Measurements from ENCODE around the gene SPINK13. TPM values are rescaled to one million over a fixed set of nuclear protein-coding genes. Genes with fewer than 3 reads are reported as not detected.
"Not testable (repeated sequence)": the region's sequence is repeated elsewhere in the genome, so short reads cannot be mapped to it uniquely, and the experiment has no call there.

Gene SPINK13, protein sequence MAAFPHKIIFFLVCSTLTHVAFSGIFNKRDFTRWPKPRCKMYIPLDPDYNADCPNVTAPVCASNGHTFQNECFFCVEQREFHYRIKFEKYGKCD
- total RNA-seq (2014; rRNA removed; shearing (Covaris generic)) = not detected in 2 replicates

DNA sequence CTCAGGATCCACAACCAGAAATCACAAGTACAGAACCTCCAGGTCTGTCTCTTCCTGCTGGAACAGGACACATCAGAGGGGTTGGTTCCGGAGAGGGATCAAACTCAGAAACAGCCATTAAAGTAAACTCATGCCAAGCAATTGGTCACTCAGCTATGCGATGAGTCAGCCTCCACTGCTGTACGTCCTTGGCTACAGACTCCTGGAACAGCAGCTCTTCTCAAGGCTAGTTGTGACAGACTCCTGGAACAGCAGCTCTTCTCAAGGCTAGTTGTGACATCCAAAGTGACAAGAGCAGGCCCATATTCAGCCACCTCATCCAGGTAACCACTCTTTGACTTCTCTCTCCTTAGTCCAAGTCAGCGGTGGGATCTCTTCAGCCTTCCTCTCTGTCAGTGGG is at the start of gene SPINK13:
Gene SPINK13 (plus strand): TSS at position 229 of the 400 bp plus-strand sequence. CDS start 1,279 bp downstream, outside the sequence.
- Histone ChIP-seq H3K36me3 (no peaks in the 10 kb centered on the region), H3K9me3 (replicated peaks) (no peaks in the 10 kb centered on the region), H3K4me1 (replicated peaks) (no peaks in the 10 kb centered on the region), H3K4me3 (no peak within 1 kb of the TSS), H3K27ac (no peak within 1 kb of the TSS), H3K27me3 (replicated peaks) (no peaks in the 10 kb centered on the region)
- DNase-seq (ENCODE audit: low read depth in 1 of 2, low spot score in 2 of 2) = peak in 1 of 2 experiments; percentile 12

DNA sequence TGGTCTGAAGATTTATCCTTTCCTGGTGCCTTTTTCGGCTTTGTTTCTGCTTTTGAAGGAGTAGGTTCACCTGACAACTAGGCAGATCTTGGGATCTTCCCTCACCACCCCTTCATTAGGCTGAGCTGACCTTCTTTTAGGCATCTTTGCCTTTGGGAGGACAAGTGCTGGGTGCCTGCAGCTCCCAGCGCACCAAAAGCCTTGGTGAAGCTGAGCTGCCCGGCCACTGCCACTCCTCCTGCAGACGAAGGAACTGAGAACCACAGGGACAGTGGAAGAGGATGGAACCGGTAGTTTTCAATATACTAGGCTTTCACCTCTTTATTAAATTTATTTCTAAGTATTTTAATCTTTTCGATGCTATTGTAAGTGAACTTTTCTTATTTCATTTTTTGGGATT is 47.1 kb upstream of the SPINK13 start:
- Histone ChIP-seq H3K36me3 (no peaks in the 10 kb centered on the region), H3K9me3 (replicated peaks) (no peaks in the 10 kb centered on the region), H3K4me1 (replicated peaks) (no peaks in the 10 kb centered on the region), H3K27ac (no peak overlapping the region), H3K4me3 (no peak overlapping the region), H3K27me3 (replicated peaks) (no peaks in the 10 kb centered on the region)
- no peak for DNase-seq (ENCODE audit: low read depth in 1 of 2, low spot score in 2 of 2)

DNA sequence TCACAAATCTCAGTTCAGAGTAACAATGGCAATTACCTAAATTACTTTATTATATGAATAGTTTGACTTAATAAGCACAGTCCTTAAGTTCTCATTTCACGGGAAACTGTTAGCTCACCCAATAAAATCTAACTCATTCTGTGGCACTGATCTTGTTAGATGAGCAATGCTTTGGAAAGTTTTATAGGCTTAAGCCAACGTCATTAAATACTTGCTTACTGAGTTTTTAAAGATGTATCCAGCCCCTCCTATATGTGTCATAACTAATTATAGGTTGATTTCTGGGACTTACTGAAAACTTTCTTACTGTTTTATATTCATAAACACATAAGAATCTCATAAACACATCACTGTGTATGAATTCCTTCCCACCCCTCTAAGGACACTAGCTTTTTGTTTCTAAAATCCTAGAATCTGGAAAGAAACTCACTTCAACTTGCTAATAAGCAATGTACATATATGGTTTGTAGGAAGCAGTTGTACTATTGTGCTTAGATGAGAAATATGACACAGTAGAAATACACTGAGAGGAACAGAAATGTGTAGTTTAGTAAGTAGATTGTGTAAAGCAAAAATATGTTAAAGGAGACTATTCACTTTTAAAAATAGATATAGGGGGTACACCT is 44.4 kb upstream of the SPINK13 start:
- Histone ChIP-seq H3K4me3 (no peak overlapping the region), H3K9me3 (replicated peaks) (no peaks in the 10 kb centered on the region), H3K36me3 (no peaks in the 10 kb centered on the region), H3K27me3 (replicated peaks) (no peaks in the 10 kb centered on the region), H3K4me1 (replicated peaks) (no peaks in the 10 kb centered on the region), H3K27ac (no peak overlapping the region)
- no peak for DNase-seq (ENCODE audit: low read depth in 1 of 2, low spot score in 2 of 2)

DNA sequence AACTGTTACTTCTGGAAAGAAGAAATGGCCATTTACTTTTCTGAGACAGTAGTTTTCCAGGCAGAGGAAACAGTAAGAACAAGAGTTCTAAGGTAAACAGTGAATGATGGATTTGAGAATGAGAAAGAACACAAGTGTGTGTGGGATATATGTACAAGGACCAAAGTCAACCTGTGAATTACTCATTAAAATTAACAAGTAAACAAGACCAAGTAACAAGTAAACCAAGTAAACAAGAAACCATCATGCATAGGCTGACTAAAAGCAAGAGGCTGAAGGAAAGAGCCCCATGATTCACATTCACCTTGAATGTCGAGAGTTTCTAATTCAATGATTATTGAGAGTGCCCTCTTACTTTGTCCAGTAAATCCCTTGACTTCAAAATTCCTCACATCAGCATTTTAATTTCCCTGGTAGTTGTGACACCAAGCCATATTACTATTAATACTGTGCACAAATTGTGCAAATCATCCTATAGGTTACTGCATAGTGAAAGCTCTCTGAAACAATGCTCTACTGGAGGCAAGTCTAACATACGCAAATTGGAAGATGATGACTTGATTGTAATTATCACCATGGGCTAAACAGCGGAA is 40.1 kb upstream of the SPINK13 start:
- H3K4me3 ChIP-seq = no peak overlapping the region
- no peak overlapping the region for H3K27ac ChIP-seq
- H3K27me3 ChIP-seq (replicated peaks) = no peaks in the 10 kb centered on the region
- no peaks in the 10 kb centered on the region; the same call in 1 of the 2 replicates for H3K9me3 ChIP-seq (replicated peaks)
- no peaks in the 10 kb centered on the region for H3K4me1 ChIP-seq (replicated peaks)
- H3K36me3 ChIP-seq = no peaks in the 10 kb centered on the region
- no peak for DNase-seq (ENCODE audit: low read depth in 1 of 2, low spot score in 2 of 2)

DNA sequence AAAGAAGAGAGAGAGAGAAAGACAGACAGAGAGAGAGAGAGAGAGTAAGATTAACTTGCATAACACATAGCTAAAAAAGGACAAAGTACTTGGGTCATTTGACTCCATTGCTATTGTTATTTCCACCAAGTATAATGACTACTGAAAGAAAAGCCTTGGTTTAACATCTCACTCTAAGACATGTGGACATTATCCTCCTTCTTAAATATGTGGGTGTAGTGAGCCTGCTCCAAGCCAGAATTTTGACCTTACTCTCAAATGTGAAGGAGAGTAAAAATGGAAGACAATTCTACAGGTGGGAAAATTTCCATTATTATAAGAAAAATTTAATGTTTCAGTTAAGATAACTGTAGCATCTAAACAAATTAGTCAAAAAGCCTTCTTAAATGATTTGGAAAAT is 38.8 kb upstream of the SPINK13 start:
- DNase-seq (ENCODE audit: low read depth in 1 of 2, low spot score in 2 of 2) = no peak
- no peaks in the 10 kb centered on the region for H3K36me3 ChIP-seq
- H3K27ac ChIP-seq = no peak overlapping the region
- no peaks in the 10 kb centered on the region for H3K27me3 ChIP-seq (replicated peaks)
- H3K4me3 ChIP-seq = no peak overlapping the region
- H3K9me3 ChIP-seq (replicated peaks) = no peaks in the 10 kb centered on the region; the same call in 1 of the 2 replicates
- no peaks in the 10 kb centered on the region for H3K4me1 ChIP-seq (replicated peaks)

DNA sequence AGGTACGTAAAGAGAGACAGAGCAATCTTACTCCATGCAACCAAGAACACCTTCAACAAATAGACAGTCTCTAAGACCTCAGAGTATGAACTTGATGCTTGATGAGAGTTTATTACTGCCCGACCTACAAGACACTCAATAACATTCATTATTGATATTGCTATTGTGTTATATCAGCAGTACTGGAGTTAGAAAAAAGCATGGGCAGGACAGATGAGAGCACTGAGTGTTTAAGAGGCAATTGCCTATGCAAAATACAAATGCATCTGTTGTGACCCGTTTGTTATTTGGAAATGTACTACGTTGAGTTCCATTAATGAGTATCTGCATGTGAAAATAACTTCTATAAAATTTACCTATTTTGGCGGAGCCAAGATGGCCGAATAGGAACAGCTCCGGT is 38.4 kb upstream of the SPINK13 start:
- DNase-seq (ENCODE audit: low read depth in 1 of 2, low spot score in 2 of 2) = no peak

DNA sequence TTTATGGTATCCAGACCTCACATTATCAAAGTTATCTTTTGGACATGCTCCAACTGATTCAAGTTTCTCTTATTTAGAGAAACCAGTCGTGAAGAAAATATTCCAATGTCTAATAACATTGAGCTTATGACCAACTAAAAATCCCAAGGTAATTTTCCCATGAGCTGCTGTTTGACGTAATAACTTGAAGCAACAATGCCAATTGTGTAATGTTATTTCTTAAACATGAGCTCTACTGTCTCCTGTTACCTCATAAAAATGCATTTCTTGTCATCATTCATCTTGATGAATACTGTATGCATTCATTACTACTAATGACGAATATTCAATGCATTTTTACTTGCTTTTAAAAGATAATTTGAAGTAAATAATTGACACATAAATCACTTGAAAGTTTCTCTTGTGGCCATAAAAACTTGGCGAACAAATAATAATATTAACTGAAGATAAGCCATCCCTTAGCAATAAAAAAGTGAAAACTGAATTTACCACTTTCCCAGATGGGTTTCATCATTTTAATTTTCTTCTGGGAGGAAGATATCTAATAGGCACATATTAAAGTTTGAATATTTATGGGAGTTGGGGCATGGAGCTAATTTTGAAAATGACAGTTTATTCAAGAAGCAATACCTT is 30.7 kb upstream of the SPINK13 start:
- no peaks in the 10 kb centered on the region for H3K4me1 ChIP-seq (replicated peaks)
- DNase-seq (ENCODE audit: low read depth in 1 of 2, low spot score in 2 of 2) = no peak
- H3K9me3 ChIP-seq (replicated peaks) = no peaks in the 10 kb centered on the region
- no peaks in the 10 kb centered on the region for H3K36me3 ChIP-seq
- H3K4me3 ChIP-seq = no peak overlapping the region
- H3K27ac ChIP-seq = no peak overlapping the region
- H3K27me3 ChIP-seq (replicated peaks) = 0 out of 2 replicates have a peak, but pooled peaks cover 2% of the 10 kb centered on the region

More for the DNA sequence above, 38.4 kb upstream of the SPINK13 start:
- no peaks in the 10 kb centered on the region for H3K27me3 ChIP-seq (replicated peaks)
- H3K9me3 ChIP-seq (replicated peaks) = no peaks in the 10 kb centered on the region; the same call in 1 of the 2 replicates
- H3K4me1 ChIP-seq (replicated peaks) = no peaks in the 10 kb centered on the region
- no peaks in the 10 kb centered on the region for H3K36me3 ChIP-seq
- H3K27ac ChIP-seq = no peak overlapping the region
- H3K4me3 ChIP-seq = no peak overlapping the region

DNA sequence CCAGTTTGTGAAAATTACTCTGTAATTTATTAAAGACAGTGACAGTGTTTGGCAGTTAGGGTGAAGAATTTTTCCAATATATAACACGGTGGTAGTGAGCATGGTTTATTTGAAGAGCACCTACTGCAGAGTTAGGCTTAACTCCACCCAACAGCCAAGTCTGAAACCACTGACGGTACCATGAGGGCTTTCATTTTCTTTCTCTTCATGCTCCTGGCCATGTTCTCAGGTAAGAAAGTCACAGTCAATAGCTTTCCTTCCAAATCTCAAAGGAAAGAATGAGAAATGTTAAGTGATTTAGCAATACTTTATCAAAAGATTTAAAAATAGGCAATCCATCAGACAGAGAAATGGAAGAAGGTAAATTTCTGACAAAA is 30.2 kb upstream of the SPINK13 start, which contains the start of gene MARCOL:
Gene MARCOL (plus strand): TSS at position 108 of the 377 bp plus-strand sequence. CDS start 73 bp downstream, at position 181.
- H3K4me1 ChIP-seq (replicated peaks) = no peaks in the 10 kb centered on the region
- no peak for DNase-seq (ENCODE audit: low read depth in 1 of 2, low spot score in 2 of 2)
- H3K27ac ChIP-seq = no peak within 1 kb of the TSS
- H3K9me3 ChIP-seq (replicated peaks) = no peaks in the 10 kb centered on the region
- H3K36me3 ChIP-seq = no peaks in the 10 kb centered on the region
- 0 out of 2 replicates have a peak, but pooled peaks cover 2% of the 10 kb centered on the region for H3K27me3 ChIP-seq (replicated peaks)
- no peak within 1 kb of the TSS for H3K4me3 ChIP-seq

DNA sequence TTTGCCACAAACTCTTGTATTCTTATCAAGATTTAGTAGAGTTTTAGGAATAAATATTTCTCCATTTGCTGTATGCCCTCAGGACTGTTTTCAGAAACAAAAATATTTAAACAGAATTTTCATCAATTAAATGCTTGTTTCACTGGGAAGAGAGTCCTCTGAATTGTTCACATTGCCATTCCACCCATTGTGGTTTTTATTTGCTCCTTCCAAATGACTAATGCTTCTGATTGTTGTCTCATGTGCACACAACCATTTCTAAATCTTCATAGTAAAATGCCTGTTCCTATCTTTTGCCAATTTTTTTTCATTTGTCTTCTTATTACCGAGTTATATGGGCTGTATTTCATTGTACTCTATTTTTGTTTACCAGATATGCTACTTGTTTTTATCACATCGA is 19.7 kb upstream of the SPINK13 start:
- Histone ChIP-seq H3K36me3 (no peaks in the 10 kb centered on the region), H3K4me1 (replicated peaks) (no peaks in the 10 kb centered on the region), H3K9me3 (replicated peaks) (no peaks in the 10 kb centered on the region), H3K27ac (no peak overlapping the region), H3K4me3 (no peak overlapping the region), H3K27me3 (replicated peaks) (no peaks in the 10 kb centered on the region)
- no peak for DNase-seq (ENCODE audit: low read depth in 1 of 2, low spot score in 2 of 2)

DNA sequence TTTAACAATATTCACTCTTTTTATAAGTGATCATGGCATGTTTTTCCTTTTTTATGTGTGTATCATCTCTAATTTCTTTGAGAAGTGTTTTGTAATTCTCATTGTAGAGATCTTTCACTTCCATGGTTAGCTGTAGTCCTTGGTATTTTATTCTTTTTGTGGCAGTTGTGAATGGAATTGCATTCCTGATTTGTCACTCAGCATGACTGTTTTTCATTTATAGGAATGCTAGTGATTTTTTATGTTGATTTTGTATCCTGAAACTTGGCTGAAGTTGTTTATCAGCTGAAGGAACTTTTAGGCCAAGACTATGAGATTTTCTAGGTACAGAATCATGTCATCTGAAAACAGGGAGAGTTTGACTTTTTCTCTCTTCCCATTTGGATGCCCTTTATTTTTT is 13.1 kb upstream of the SPINK13 start:
- H3K4me1 ChIP-seq (replicated peaks) = no peaks in the 10 kb centered on the region
- no peak for DNase-seq (ENCODE audit: low read depth in 1 of 2, low spot score in 2 of 2)
- no peaks in the 10 kb centered on the region for H3K36me3 ChIP-seq
- H3K27me3 ChIP-seq (replicated peaks) = no peaks in the 10 kb centered on the region
- no peak overlapping the region for H3K4me3 ChIP-seq
- no peak overlapping the region for H3K27ac ChIP-seq
- peaks cover 5% of the 10 kb centered on the region; the same call in 1 of the 2 replicates for H3K9me3 ChIP-seq (replicated peaks)

DNA sequence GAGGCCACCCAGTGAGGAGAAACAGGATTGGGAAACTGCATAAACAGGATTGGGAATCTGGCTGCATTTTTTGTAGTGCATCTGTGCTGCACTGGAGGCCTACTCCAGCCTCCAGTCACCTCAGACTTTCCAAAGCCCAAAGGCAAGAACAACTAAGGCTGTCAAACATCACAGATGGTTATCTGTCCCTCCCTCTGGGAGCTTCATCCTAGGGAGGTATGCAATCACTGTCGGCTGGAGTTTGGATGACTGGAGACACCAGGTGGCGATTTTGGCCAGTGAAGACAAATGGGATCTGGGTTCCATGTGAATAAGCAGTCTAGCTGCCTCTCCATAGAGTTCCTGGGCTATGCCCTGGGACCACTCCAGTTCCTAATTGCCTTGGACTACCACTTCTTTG is 9.3 kb upstream of the SPINK13 start:
- Histone ChIP-seq H3K27ac (no peak overlapping the region), H3K4me3 (no peak overlapping the region), H3K36me3 (no peaks in the 10 kb centered on the region), H3K27me3 (replicated peaks) (no peaks in the 10 kb centered on the region), H3K4me1 (replicated peaks) (no peaks in the 10 kb centered on the region), H3K9me3 (replicated peaks) (peaks cover 5% of the 10 kb centered on the region; the same call in 1 of the 2 replicates)
- no peak for DNase-seq (ENCODE audit: low read depth in 1 of 2, low spot score in 2 of 2)

DNA sequence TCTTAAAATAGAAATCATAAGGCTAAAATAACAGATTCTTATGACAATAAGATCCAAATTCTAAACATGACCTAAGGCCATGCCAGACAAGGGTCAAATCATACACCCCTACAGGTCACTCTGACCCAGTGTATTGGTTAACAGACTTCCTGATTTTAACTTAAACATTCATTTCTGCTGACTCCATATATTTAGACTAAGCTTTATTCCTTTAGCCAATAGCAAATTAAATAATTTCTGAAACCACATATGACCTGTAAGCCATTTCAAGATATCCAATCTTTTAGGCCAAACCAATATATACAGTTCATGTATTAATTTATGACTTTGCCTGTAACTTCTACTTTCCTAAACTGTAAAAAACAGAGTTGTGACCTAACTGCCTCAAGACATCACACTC is 7.4 kb upstream of the SPINK13 start:
- Histone ChIP-seq H3K4me3 (no peak overlapping the region), H3K27ac (no peak overlapping the region), H3K36me3 (no peaks in the 10 kb centered on the region), H3K4me1 (replicated peaks) (no peaks in the 10 kb centered on the region), H3K9me3 (replicated peaks) (peaks cover 5% of the 10 kb centered on the region; the same call in 1 of the 2 replicates), H3K27me3 (replicated peaks) (no peaks in the 10 kb centered on the region)
- DNase-seq (ENCODE audit: low read depth in 1 of 2, low spot score in 2 of 2) = no peak

DNA sequence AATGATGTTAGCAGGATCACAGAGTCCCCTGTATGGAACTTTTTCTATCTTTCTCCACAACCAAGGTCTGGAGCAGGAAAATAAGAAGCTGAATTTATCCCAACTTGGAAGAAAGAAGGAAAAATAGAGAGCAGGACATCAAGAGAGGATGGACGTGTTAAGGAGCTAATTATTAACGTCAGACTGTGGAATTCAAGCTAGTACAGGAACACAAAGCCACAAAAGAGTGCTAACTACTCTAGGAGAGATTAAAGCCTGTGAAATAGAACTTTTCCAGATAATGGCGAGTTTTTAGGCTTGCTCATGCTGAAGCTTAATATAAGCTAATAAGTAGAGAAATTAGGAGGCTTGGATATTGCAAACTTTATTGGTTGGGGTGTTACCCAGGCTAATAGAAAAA is 632 bp upstream of the SPINK13 start:
- H3K4me3 ChIP-seq = no peak overlapping the region
- no peaks in the 10 kb centered on the region for H3K36me3 ChIP-seq
- no peaks in the 10 kb centered on the region for H3K9me3 ChIP-seq (replicated peaks)
- H3K4me1 ChIP-seq (replicated peaks) = no peaks in the 10 kb centered on the region
- no peak overlapping the region for H3K27ac ChIP-seq
- no peak for DNase-seq (ENCODE audit: low read depth in 1 of 2, low spot score in 2 of 2)
- no peaks in the 10 kb centered on the region for H3K27me3 ChIP-seq (replicated peaks)

DNA sequence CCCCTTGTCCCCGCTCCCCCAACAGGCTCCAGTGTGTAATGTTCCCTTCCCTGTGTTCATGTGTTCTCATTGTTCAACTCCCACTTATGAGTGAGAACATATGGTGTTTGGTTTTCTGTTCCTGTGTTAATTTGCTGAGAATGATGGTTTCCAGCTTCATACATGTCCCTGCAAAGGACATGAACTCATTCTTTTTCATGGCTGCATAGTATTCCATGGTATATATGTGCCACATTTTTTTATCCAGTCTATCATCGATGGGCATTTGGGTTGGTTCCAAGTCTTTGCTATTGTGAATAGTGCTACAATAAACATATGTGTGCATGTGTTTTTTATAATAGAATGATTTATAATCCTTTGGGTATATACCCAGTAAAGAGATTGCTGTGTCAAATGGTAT is 6.5 kb downstream of the SPINK13 start:
- H3K9me3 ChIP-seq (replicated peaks); H3K27ac ChIP-seq; H3K27me3 ChIP-seq (replicated peaks); DNase-seq (ENCODE audit: low read depth in 1 of 2, low spot score in 2 of 2); H3K36me3 ChIP-seq; H3K4me1 ChIP-seq (replicated peaks); H3K4me3 ChIP-seq: not testable (repeated sequence)

Data from SJSA1 (cell line).